A549 treated with GW870086 at 1 μM for 4 hours (cell line): ENCODE results near the gene SYCE1. TPM values are rescaled to one million over a fixed set of nuclear protein-coding genes. Genes with fewer than 3 reads are reported as not detected.

ENCODE experiments used
- total RNA-seq: library from RNA; stranded (reverse); fragments of 200-300 nt; extraction: Qiagen RNA extraction; gene quantifications from 5 replicates; pipeline ENCODE4 v1.2.3, GENCODE V29; 2022; ENCODE audit warnings: low read depth

The SYCE1 gene
- not detected in 5 replicates for total RNA-seq

DNA sequence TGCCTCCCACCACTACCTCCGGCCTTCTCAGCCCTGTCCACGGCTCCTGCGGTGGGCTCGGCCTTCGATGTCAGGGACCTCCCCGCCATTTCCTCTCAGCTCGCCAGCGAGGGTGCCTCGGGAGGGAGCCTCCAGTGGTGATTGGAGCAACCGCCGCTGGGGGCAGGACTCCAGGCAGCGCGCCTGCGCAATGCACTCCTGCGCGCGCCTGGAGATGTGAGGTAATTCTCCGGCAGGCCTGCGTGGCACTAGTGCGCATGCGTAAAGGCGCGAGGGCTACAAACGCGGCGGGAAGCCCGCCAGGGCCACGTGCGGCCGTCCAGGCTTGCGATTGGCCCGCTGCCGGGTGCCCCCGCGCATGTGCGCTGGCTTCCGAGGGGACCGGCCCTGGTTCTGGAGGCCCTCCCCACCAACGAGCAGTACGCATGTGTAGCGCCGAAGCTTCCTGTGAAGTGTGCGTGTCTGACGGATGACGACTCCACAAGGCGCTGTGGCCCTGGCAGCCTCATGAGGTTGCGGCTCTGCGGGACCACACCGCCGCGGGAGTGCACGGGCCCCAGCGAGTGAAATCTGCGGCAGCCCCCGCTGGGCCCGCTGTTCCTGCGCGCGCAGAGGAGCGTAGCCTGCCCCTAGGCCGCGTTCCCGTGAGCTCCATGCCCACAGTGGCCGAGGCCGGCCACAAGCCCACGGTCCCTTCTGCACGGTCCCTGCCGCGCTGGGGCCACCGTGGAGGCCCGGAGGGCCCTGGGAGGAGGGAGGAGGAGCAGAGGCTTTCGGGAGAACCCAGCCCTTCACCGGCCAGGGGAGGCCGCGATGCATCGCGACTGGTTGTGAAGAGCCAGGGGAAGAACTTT is at the start of gene SYCE1:
Gene SYCE1, minus strand, starts transcription at position 143 of the 854 bp plus-strand sequence. Its CDS starts 54 bp downstream, at position 89.

GRCh38 chr10:133526957-133527588 is 38.3 kb downstream of the SYCE1 start, which contains the start of gene CYP2E1:
CYP2E1 (plus strand) TSS chr10:133527363; CDS start chr10:133527396, 33 bp downstream.

Other genes starting within 250 kb of the SYCE1 start
- gene CALY, start 228.7 kb downstream of the SYCE1 start, total RNA-seq, result 0.46 to 0.95 TPM (median 0.69 TPM) in 5 replicates
- gene PRAP1, start 218.2 kb downstream of the SYCE1 start, total RNA-seq, result not detected in 5 replicates
- 14.1 to 16.7 TPM (median 15.8 TPM) in 5 replicates for gene FUOM, start 207.6 kb downstream of the SYCE1 start, total RNA-seq
- gene ECHS1, start 192.2 kb downstream of the SYCE1 start, total RNA-seq, result 134 to 161 TPM (median 147 TPM) in 5 replicates
- 1.4 to 2.1 TPM (median 1.8 TPM) in 5 replicates for gene PAOX, start 186.3 kb downstream of the SYCE1 start, total RNA-seq
- gene MTG1, start 171.4 kb downstream of the SYCE1 start, total RNA-seq, result 42.3 to 53.4 TPM (median 50.6 TPM) in 5 replicates
- 0.18 to 0.47 TPM (median 0.25 TPM) in 5 replicates for gene SPRN, start 141.0 kb downstream of the SYCE1 start, total RNA-seq
- 0.15 to 0.34 TPM (median 0.21 TPM) in 4 of 5 replicates, not detected in the other for gene SCART1, start 111.6 kb downstream of the SYCE1 start, total RNA-seq
- 0.16 to 0.32 TPM (median 0.28 TPM) in 4 of 5 replicates, not detected in the other for gene CYP2E1, start 38.2 kb downstream of the SYCE1 start, total RNA-seq
- 0.06 to 0.39 TPM in 2 of 5 replicates, not detected in the others for gene FRG2B, start 61.2 kb upstream of the SYCE1 start, total RNA-seq